Neural cell (in vitro differentiated cells): ENCODE data around the gene AFF3.

Source experiments
- RAD21 ChIP-seq: fragments of 450-650 bp; conservative IDR thresholded peaks from 2 replicates; pipeline ENCODE4 v1.6.1; 2014; ENCODE audit warnings: antibody characterized with exemption, mild to moderate bottlenecking, moderate library complexity
- TAF1 ChIP-seq: IDR thresholded peaks from 2 replicates; pipeline ENCODE4 v1.6.1; 2012; ENCODE audit warnings: low read depth
- TF ChIP-seq, protein P1 (sequence below): fragments of 450-650 bp; IDR thresholded peaks from 2 replicates; pipeline ENCODE4 v1.5.1; 2014; ENCODE audit warnings: antibody characterized with exemption, mild to moderate bottlenecking, moderate library complexity; ENCODE audit not compliant: poor library complexity, severe bottlenecking
- TF ChIP-seq, protein P2 (sequence below): IDR thresholded peaks from 2 replicates; pipeline ENCODE4 v1.6.1; 2012; ENCODE audit warnings: borderline replicate concordance

DNA sequence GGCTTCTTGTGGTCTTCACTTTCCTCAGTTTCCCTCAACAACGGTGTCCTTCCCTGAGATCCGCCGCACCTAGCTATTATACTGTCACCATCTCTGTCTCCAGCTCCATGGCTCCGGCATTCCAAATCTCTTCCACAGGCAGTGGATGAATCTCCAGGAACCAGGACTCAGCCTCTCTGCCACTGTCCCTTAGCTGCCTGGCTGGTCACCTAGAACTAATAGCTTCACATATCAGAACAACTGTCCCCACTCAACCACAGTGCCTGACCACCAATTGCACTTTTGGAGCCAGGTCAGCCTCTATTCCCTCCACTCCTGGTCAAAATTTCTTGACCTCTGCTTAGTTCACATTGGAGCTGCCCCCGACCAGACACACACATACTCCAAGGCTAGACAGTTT lies 38.1 kb upstream of the AFF3 start:
- TF ChIP-seq, protein P1, sequence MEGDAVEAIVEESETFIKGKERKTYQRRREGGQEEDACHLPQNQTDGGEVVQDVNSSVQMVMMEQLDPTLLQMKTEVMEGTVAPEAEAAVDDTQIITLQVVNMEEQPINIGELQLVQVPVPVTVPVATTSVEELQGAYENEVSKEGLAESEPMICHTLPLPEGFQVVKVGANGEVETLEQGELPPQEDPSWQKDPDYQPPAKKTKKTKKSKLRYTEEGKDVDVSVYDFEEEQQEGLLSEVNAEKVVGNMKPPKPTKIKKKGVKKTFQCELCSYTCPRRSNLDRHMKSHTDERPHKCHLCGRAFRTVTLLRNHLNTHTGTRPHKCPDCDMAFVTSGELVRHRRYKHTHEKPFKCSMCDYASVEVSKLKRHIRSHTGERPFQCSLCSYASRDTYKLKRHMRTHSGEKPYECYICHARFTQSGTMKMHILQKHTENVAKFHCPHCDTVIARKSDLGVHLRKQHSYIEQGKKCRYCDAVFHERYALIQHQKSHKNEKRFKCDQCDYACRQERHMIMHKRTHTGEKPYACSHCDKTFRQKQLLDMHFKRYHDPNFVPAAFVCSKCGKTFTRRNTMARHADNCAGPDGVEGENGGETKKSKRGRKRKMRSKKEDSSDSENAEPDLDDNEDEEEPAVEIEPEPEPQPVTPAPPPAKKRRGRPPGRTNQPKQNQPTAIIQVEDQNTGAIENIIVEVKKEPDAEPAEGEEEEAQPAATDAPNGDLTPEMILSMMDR = no peak
- TF ChIP-seq RAD21 (no peak), TAF1 (no peak)
- TF ChIP-seq, protein P2, sequence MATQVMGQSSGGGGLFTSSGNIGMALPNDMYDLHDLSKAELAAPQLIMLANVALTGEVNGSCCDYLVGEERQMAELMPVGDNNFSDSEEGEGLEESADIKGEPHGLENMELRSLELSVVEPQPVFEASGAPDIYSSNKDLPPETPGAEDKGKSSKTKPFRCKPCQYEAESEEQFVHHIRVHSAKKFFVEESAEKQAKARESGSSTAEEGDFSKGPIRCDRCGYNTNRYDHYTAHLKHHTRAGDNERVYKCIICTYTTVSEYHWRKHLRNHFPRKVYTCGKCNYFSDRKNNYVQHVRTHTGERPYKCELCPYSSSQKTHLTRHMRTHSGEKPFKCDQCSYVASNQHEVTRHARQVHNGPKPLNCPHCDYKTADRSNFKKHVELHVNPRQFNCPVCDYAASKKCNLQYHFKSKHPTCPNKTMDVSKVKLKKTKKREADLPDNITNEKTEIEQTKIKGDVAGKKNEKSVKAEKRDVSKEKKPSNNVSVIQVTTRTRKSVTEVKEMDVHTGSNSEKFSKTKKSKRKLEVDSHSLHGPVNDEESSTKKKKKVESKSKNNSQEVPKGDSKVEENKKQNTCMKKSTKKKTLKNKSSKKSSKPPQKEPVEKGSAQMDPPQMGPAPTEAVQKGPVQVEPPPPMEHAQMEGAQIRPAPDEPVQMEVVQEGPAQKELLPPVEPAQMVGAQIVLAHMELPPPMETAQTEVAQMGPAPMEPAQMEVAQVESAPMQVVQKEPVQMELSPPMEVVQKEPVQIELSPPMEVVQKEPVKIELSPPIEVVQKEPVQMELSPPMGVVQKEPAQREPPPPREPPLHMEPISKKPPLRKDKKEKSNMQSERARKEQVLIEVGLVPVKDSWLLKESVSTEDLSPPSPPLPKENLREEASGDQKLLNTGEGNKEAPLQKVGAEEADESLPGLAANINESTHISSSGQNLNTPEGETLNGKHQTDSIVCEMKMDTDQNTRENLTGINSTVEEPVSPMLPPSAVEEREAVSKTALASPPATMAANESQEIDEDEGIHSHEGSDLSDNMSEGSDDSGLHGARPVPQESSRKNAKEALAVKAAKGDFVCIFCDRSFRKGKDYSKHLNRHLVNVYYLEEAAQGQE = no peak
